ENCODE results near the gene BGLAP. TPM values are rescaled to one million over a fixed set of nuclear protein-coding genes. Genes with fewer than 3 reads are reported as not detected.

Gene BGLAP
- polyA plus RNA-seq, 1 experiment: 0.12 TPM

DNA sequence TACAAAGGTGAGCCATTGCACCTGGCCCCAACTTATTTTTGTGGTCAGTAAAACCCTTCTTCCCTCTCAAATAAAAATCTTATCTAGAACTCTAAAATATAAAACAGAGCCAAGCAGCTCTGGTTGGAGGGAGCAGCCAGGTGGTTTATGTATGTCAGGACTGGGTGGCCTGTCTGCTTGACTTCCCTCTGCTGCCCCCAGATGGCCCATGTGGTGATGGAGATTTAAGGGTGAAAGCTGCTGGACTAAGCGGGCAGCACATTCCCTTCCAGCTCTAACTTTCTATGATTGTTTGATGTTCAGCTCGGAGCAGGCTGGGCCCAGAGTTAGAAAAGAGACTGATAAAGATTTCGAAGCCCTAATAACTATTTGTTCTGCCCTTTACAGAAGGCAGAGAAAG, 17.8 kb downstream of the BGLAP start:
- TF ChIP-seq, protein P1, sequence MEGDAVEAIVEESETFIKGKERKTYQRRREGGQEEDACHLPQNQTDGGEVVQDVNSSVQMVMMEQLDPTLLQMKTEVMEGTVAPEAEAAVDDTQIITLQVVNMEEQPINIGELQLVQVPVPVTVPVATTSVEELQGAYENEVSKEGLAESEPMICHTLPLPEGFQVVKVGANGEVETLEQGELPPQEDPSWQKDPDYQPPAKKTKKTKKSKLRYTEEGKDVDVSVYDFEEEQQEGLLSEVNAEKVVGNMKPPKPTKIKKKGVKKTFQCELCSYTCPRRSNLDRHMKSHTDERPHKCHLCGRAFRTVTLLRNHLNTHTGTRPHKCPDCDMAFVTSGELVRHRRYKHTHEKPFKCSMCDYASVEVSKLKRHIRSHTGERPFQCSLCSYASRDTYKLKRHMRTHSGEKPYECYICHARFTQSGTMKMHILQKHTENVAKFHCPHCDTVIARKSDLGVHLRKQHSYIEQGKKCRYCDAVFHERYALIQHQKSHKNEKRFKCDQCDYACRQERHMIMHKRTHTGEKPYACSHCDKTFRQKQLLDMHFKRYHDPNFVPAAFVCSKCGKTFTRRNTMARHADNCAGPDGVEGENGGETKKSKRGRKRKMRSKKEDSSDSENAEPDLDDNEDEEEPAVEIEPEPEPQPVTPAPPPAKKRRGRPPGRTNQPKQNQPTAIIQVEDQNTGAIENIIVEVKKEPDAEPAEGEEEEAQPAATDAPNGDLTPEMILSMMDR (IDR thresholded peaks at IDR 0.05; ENCODE audit: low read depth, low read length): peak; percentile 33
- Histone ChIP-seq H3K9me3 (ENCODE audit: control insufficient read depth, insufficient read depth, low read length) (no peaks in the 10 kb centered on the region), H3K4me3 (ENCODE audit: low read depth, low read length) (no peak overlapping the region), H3K27ac (ENCODE audit: low read depth, low read length) (no peak overlapping the region), H3K27me3 (ENCODE audit: control insufficient read depth, insufficient read depth, low read length) (no peaks in the 10 kb centered on the region)
- CTCF ChIA-PET: interaction anchor here (0.7 to 0.8 kb wide), 5 partner anchors 8 to 164 kb away, joined by 3 to 5 read pairs (median 3); no protein-coding TSS in a partner anchor
- POLR2A ChIA-PET: interaction anchor here (1.2 kb wide), 1 partner anchor 8 kb away, joined by 4 read pairs; no protein-coding TSS in a partner anchor
- no peak for DNase-seq (ENCODE audit: low read depth, low spot score)

DNA sequence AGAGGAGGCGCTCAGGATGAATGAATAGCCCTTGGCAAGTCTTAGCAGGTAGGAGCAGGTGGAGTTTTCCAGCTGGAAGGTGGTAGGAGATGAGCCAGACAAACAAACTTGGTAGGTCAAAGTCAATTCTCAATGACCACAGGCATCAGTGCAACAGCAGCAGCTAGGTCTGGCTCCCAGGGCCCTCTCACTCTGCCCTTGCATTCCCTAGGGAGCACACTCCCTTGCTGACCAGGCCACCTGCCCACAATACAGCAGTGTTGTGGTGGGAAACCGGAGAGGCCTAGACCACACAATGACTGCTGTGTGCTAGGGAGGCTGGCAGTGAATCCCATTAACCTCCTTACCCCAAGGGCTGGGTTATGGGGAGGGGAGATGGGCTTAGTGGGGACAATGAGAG, 18.9 kb downstream of the BGLAP start:
- no peak overlapping the region for H3K27ac ChIP-seq (ENCODE audit: low read depth, low read length)
- no peaks in the 10 kb centered on the region for H3K9me3 ChIP-seq (ENCODE audit: control insufficient read depth, insufficient read depth, low read length)
- ChIA-PET CTCF (interaction anchor here (1.5 kb wide), 1 partner anchor 59 kb away, joined by 3 read pairs; no protein-coding TSS in a partner anchor), POLR2A (no interaction called here)
- no peak for DNase-seq (ENCODE audit: low read depth, low spot score)
- no peak overlapping the region for H3K4me3 ChIP-seq (ENCODE audit: low read depth, low read length)
- H3K27me3 ChIP-seq (ENCODE audit: control insufficient read depth, insufficient read depth, low read length): no peaks in the 10 kb centered on the region
- TF ChIP-seq, protein P1 (IDR thresholded peaks at IDR 0.05; ENCODE audit: low read depth, low read length): no peak

DNA sequence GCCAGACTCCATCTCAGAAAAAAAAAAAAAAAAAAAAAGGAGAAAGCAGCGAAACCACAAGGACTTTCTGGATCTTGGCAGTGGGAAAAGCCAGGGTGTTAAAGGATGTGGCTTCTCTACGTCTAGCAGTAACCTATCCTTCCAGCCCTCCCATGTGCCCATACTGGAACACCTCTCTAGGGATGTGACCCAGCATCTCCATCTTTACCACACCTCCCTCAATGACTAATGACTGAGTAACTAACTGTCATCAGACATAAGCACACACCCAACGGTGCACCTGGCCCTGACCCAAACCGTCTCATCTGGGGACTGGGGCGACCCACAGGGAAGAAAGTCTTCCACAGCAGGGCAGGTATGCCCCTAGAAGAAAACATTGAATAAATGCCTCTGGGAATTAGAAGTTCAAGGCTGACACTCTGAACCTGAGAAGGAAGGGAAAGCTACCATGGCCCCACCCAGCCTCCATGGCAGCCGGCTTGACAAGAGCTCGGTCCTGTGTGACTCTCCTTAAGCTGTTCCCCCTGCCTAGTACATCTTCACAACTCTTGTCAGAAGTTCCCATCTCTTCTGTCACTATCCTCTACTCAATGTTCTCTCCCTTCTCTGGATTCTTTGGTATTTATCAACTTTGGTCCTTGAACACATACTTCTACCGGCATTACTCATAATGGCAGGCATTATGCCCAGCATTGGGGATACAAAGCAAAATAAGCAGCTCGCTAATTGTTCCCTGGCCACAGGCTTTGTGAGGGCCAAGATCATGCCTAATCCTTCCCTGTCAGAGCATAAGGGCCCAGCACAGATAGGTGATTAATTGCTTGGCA, 20.7 kb downstream of the BGLAP start:
- H3K27ac ChIP-seq (ENCODE audit: low read depth, low read length): no peak overlapping the region
- ChIA-PET POLR2A (interaction anchor here (0.6 to 1.4 kb wide), 6 partner anchors 20 to 442 kb away, joined by 3 to 7 read pairs (median 6); partner anchors contain the start of genes PMF1 and SMG5), CTCF (interaction anchor here (0.7 to 1.2 kb wide), 3 partner anchors 110 to 183 kb away, joined by 3 to 5 read pairs (median 4); no protein-coding TSS in a partner anchor)

DNA sequence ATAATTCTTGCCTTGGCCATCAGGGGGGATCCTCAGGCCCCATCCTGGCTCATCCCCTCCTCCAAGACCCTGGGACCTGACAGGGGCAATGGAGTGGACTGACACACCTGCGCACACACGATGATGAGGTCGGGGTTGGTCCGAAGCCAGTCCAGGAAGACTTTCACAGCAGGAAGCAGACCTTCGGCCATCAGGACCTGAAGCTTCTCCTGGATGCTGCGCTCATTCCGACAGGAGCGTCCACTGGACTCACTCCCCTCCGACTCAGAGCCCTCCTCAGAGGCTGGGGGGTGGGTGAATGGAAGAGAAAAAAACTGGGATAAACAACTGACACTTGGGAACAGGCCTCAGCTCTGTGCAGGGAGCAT, 21.3 kb downstream of the BGLAP start:
- TF ChIP-seq, protein P1 (IDR thresholded peaks at IDR 0.05; ENCODE audit: low read depth, low read length): no peak
- Histone ChIP-seq H3K4me3 (ENCODE audit: low read depth, low read length) (no peak overlapping the region), H3K27me3 (ENCODE audit: control insufficient read depth, insufficient read depth, low read length) (no peaks in the 10 kb centered on the region), H3K9me3 (ENCODE audit: control insufficient read depth, insufficient read depth, low read length) (no peaks in the 10 kb centered on the region), H3K27ac (ENCODE audit: low read depth, low read length) (no peak overlapping the region)
- CTCF ChIA-PET: interaction anchor here (0.5 to 1.2 kb wide), 3 partner anchors 37 to 183 kb away, joined by 3 to 5 read pairs (median 4); no protein-coding TSS in a partner anchor
- POLR2A ChIA-PET: interaction anchor here (0.6 to 1.4 kb wide), 4 partner anchors 19 to 443 kb away, joined by 3 to 6 read pairs (median 6); partner anchors contain the start of gene SMG5
- no peak for DNase-seq (ENCODE audit: low read depth, low spot score)

More for the DNA sequence above, 20.7 kb downstream of the BGLAP start:
- H3K27me3 ChIP-seq (ENCODE audit: control insufficient read depth, insufficient read depth, low read length): no peaks in the 10 kb centered on the region
- H3K9me3 ChIP-seq (ENCODE audit: control insufficient read depth, insufficient read depth, low read length): no peaks in the 10 kb centered on the region
- no peak overlapping the region for H3K4me3 ChIP-seq (ENCODE audit: low read depth, low read length)
- DNase-seq (ENCODE audit: low read depth, low spot score): no peak
- TF ChIP-seq, protein P1 (IDR thresholded peaks at IDR 0.05; ENCODE audit: low read depth, low read length): no peak

DNA sequence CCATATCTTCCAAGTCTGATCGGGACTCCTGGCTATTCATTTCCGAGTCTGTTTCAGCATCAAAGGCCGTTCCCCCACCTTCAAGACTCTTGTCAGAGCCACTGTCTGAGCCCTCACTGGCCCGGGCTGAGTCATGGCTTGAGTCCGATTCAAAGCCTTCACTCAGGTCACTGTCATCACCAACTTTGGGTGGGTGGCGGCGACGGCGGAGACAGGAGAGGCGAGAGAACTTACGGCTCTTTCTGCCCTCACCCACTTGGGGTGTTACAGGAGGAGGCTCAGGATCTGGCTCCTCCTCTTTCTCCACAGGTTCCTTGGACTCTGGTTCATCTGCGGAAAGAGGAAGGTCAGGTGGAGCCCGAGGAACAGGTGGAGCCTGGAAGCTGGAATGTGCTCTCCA, 24.1 kb downstream of the BGLAP start:
- Histone ChIP-seq H3K27ac (ENCODE audit: low read depth, low read length) (no peak overlapping the region), H3K9me3 (ENCODE audit: control insufficient read depth, insufficient read depth, low read length) (no peaks in the 10 kb centered on the region), H3K4me3 (ENCODE audit: low read depth, low read length) (no peak overlapping the region), H3K27me3 (ENCODE audit: control insufficient read depth, insufficient read depth, low read length) (no peaks in the 10 kb centered on the region)
- TF ChIP-seq, protein P1 (IDR thresholded peaks at IDR 0.05; ENCODE audit: low read depth, low read length): no peak
- POLR2A ChIA-PET: no interaction called here
- no peak for DNase-seq (ENCODE audit: low read depth, low spot score)
- CTCF ChIA-PET: no interaction called here

Data from AG04450 (cell line).